Urinary bladder (tissue), 4 donors: ENCODE data around the gene ECI1. TPM values are rescaled to one million over a fixed set of nuclear protein-coding genes. Genes with fewer than 3 reads are reported as not detected.

ENCODE experiments used
- DNase-seq: peaks from one replicate; pipeline ENCODE4 v3.0.0-alpha.2; 2015; ENCODE audit errors: extremely low spot score
- H3K27ac ChIP-seq: one replicate; pipeline ENCODE4 v1.5.1; 2013; ENCODE audit warnings: low read depth, mild to moderate bottlenecking, moderate library complexity
- H3K36me3 ChIP-seq: one replicate; pipeline ENCODE4 v1.6.1; 2013; ENCODE audit warnings: mild to moderate bottlenecking, moderate library complexity; ENCODE audit not compliant: insufficient read depth
- H3K4me1 ChIP-seq: one replicate; pipeline ENCODE4 v1.6.1; 2013; ENCODE audit warnings: mild to moderate bottlenecking, moderate library complexity; ENCODE audit not compliant: insufficient read depth
- H3K4me3 ChIP-seq: one replicate; pipeline ENCODE4 v1.5.1; 2013; ENCODE audit warnings: low read depth, low read length
- WGBS: extraction: QIAGEN DNeasy Blood & Tissue Kit; methylation state at CpG from one replicate; pipeline ENCODE4 v1.1.7; 2013; 5-methylcytosine and 5-hydroxymethylcytosine counted together
- polyA plus RNA-seq: library from polyadenylated mRNA; stranded (reverse); fragments of 200-250 nt; gene quantifications from one replicate; pipeline ENCODE4 v1.2.3, GENCODE V29; 2013
- total RNA-seq: library from RNA; depleted of rRNA; stranded (reverse); fragments of >200 nt; gene quantifications from one replicate; pipeline ENCODE4 v1.2.3, GENCODE V29; 2014
- donor health status: healthy with polysubstance abuse.
- donor health status: healthy.

Gene ECI1
- total and polyA plus RNA-seq, 2 donors, result 16.6 to 93.2 TPM

DNA sequence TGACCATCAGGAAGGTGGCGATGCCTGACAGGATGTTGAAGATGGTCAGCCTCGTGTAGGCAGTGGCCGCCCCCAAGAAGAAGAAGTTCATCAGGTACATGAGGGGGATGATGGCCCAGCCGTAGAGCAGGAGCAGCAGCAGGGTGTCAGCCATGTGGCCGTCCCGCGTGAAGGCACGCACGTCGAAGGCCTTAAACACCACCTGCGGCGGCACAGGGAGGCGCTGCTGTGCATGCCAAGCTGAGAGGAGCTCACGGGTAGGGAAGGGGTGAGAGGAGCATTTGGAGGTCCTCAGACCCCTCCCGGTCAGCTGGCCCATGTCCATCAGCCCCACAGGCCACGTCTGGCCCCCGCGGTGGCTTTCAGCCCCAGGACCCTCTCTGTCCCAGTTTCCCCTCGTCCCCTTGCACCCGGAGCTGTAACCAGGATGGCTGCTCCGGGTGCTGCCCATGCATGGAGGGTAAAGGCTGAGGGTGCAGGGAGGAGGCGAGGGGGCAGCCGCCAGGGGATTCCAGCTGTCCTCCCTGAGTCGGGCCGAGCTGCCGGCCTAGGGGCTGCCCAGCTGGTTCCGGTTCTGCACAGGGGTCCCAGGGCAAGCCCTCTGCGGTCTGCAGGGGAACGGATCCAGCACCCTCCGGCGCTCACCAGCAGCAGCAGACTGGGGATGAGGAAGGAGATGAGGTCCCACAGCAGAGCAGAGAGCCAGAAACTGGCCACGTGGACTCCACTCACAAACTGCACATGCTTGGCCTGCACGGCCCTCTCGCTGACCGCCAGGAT, 33.6 kb upstream of the ECI1 start:
- 86% methylated on average over 35 of the region's 35 CpGs for WGBS
- Histone ChIP-seq H3K36me3 (no peaks in the 10 kb centered on the region), H3K4me3 (no peak overlapping the region), H3K27ac (no peak overlapping the region), H3K4me1 (no peaks in the 10 kb centered on the region)
- no peak for DNase-seq

DNA sequence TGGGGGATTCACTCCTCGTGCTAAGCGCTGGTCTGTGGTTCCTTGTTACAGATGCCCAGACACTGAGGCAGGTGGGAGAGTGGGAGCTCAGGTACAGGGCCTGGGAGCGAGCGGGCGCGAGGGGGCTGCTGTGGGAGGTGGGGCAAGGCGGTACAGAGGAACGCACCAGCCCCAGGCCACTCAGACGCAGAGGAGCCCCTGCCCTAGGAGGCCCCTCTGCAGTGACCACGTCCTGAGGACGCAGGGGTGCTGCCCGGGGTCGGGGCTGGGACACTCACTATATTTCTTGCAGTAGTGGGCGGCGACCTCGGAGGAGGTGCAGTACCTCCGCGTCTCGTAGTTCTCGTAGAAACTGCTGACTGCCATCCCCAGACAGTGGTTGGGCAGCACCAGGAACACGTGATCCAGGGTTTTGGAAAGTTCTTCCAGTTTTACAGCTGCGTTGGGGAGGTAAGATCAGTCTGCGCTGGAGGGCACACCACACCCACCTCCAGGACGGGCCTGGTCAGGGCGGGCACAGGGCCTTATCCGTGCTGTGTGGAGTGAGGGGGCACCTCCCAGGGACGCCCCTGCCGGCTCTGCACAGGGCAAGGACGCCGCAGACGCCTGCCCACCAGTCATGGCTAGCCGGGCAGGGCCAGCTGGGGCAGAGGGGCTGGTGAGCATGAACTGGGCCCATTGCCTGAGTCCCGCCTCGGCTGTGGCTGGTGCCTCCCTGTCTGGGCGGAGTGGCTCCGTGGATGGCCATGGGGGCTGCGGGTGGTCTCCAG, 32.8 kb upstream of the ECI1 start:
- WGBS, result 82% methylated on average over 37 of the region's 37 CpGs
- H3K4me3 ChIP-seq, result no peak overlapping the region
- no peak for DNase-seq
- H3K4me1 ChIP-seq, result no peaks in the 10 kb centered on the region
- H3K36me3 ChIP-seq, result no peaks in the 10 kb centered on the region
- no peak overlapping the region for H3K27ac ChIP-seq

DNA sequence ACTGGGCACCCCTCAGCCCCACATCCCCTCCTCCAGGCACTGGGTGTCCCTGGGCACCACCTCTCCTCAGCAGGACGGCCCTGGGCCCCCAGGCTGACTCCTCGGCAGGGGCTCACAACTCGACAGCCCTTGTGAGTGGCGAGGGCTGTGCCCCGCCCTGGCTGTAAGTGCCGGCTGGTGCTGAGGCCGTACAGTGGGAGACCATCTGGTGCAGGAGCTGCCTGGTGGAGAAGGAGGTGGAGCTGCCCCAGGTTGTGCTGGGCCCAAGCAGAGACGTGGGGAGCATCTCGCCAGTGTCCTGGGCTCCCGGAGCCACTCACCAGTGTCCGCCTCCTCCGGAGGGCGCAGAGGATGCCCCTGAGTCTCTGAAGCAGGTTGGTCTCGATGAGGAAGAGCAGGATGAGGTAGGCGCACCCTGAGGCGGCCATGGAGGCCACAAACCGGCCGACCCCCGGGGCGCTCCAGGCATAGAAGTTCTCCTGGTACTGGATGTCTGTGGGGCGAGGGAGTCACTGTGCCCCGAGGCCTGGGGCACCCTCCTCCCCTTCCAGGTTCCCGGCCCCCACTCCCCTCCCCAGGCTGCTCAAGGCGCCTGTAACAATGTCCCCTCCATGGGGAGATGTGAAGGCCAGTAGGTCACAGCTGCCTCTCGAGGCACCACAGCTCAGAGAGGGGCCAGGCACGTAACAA, 31.6 kb upstream of the ECI1 start:
- Histone ChIP-seq H3K36me3 (no peaks in the 10 kb centered on the region), H3K4me3 (no peak overlapping the region), H3K4me1 (no peaks in the 10 kb centered on the region), H3K27ac (no peak overlapping the region)
- 79% methylated on average over 26 of the region's 26 CpGs for WGBS
- DNase-seq, result no peak

GRCh38 chr16:2282262-2282661, 30.9 kb upstream of the ECI1 start:
- Histone ChIP-seq H3K36me3 (no peaks in the 10 kb centered on the region), H3K4me3 (no peak overlapping the region)
- 64% methylated on average over 5 of the region's 5 CpGs for WGBS

GRCh38 chr16:2280981-2281542, 29.7 kb upstream of the ECI1 start:
- WGBS, result 74% methylated on average over 24 of the region's 24 CpGs
- Histone ChIP-seq H3K4me3 (no peak overlapping the region), H3K4me1 (no peaks in the 10 kb centered on the region), H3K27ac (no peak overlapping the region), H3K36me3 (no peaks in the 10 kb centered on the region)
- no peak for DNase-seq

More at GRCh38 chr16:2282262-2282661, 30.9 kb upstream of the ECI1 start:
- no peaks in the 10 kb centered on the region for H3K4me1 ChIP-seq
- no peak overlapping the region for H3K27ac ChIP-seq
- DNase-seq, result no peak

- Histone ChIP-seq H3K4me3 (no peak overlapping the region), H3K27ac (no peak overlapping the region), H3K4me1 (no peaks in the 10 kb centered on the region), H3K36me3 (no peaks in the 10 kb centered on the region)
- DNase-seq, result no peak
- WGBS, result 89% methylated on average over 8 of the region's 8 CpGs
Observed at GRCh38 chr16:2280461-2280860, 29.1 kb upstream of the ECI1 start.

DNA sequence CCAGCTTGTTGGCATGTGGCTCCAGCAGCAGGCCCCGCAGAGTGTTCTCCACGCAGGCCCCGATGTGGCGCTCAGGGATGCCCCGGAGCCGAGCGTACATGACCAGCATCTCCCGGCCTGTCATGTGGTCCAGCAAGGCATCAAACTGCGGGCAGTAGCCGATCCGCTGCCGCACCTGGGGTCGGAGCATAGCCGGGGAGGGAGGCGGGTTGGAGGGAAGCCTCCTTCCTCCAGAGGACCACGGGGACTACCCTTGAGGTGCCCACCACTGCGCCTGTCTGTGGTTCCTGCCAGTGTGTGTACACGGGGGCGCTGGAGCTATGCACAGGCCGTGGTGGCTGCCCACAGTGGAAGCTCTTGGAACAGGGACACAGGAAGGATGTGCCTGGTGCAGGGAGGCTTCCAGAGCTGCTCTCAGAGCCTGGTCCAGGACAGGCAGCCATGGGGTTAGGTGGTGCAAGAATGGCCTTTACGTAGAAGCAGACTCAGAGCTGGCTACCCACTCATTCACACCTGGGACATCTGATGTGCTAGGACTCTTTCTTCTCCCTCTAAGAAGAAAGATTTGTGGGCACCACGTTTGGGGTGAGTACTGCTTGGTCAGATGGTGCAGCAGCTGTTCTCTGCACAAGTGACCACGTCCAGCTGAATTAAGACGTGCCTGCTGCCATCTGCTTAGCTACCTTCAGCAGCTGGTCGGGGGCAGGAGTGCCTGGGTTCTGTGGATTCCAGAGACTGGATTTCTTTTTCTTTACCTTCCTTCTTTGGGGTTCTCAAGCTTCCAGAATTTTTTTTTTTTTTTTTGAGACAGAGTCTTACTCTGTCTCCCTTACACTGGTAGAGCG, 27.8 kb upstream of the ECI1 start:
- Histone ChIP-seq H3K4me3 (no peak overlapping the region), H3K27ac (no peak overlapping the region), H3K4me1 (no peaks in the 10 kb centered on the region), H3K36me3 (no peaks in the 10 kb centered on the region)
- DNase-seq, result no peak
- WGBS, result 86% methylated on average over 26 of the region's 26 CpGs

DNA sequence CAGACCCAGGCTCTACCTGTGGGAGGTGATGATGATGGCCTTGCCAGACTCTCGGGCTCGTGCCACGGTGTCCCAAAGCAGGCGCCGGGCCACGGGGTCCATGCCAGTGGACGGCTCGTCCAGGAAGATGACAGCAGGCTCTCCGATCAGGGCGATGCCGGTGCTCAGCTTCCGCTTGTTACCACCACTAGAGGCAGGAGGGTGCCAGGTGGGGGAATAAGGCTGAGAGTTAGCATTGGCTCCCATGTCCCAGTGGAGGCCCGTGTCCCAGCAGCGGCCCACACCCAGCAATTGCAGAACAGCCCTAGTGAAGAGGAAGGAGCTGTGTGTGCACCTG, 26.9 kb upstream of the ECI1 start:
- no peaks in the 10 kb centered on the region for H3K36me3 ChIP-seq
- 77% methylated on average over 14 of the region's 14 CpGs for WGBS
- no peaks in the 10 kb centered on the region for H3K4me1 ChIP-seq
- no peak overlapping the region for H3K4me3 ChIP-seq
- H3K27ac ChIP-seq, result no peak overlapping the region
- DNase-seq, result no peak

DNA sequence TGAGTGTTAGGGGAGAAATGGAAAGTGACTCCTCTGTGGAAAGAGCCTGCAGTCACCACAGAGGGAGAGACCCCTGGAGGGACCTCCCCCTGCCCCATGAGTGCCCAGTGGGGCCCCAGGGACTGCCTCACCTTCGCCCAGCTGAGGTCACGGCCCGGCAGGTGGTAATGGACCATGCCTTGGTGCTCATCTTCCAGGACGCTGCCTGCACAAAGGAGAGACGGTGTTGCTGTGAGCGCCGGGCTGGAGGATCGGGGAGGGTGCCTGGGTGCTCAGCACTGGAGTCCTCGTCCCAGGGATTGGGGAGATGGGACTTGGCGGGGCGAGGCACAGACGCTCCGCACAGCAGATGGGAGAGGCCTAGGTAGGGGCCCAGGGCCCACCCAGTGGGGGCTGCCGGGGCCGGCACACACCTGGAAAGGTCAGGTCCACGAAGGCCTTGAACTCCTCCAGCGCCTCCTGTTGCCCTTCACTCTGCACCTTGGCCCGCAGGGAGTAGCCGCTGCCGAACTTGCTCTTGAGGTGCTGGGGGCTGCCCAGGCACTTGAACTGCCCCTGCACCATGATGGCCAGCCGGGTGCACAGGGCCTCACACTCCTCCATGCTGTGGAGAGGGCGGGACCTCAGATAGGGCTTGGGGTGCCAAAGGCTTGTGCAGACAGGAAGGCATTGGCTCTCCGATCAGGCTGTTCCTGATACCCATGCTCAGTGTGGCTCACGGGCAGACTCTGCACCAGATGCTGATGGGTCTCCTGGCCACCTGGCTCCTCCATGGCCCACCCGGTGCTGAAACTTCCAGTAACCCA, 26.3 kb upstream of the ECI1 start:
- H3K4me1 ChIP-seq, result no peaks in the 10 kb centered on the region
- WGBS, result 88% methylated on average over 25 of the region's 25 CpGs
- H3K27ac ChIP-seq, result no peak overlapping the region
- no peaks in the 10 kb centered on the region for H3K36me3 ChIP-seq
- H3K4me3 ChIP-seq, result no peak overlapping the region
- no peak for DNase-seq

DNA sequence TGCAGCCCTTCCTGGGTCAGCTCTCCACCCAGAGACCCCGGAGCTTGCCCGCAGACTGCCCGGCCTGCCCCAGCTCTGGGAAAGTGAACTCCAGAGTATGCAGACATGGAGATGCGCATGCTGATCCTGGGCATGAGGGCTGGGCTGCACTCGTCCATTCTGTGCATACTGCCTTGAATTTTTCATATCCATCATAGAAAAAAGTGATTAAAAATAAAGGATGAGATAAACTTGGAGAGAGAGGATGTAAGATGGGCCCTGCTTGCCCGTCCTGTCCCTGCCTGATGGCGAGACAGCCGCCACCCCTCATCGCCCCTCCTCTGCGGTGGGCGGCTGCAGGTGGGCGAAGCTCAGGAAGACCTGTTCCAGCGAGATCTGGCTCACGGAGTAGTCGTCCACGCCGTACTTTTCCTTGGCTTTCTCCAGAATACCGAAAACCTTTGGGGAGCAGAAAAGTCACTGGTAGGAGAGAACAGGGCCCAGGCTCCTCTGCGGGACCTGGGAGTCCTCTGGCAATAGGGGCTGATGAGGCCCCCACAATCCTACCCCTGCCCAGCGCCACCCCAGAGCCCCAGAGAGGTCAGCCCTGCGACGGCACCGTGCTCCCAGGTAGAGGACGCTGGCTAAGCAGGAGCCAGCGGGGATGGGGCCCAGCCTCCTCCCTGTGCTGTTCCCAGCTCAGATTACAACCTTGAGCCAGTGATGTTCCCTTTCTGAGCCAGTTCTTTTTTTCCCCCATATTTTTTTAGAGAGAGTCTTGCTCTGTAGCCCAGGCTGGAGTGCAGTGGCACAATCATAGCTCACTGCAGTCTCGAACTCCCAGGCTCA, 25.2 kb upstream of the ECI1 start:
- Histone ChIP-seq H3K36me3 (no peaks in the 10 kb centered on the region), H3K4me1 (no peaks in the 10 kb centered on the region), H3K27ac (no peak overlapping the region), H3K4me3 (no peak overlapping the region)
- 67% methylated on average over 26 of the region's 26 CpGs for WGBS
- DNase-seq, result no peak

DNA sequence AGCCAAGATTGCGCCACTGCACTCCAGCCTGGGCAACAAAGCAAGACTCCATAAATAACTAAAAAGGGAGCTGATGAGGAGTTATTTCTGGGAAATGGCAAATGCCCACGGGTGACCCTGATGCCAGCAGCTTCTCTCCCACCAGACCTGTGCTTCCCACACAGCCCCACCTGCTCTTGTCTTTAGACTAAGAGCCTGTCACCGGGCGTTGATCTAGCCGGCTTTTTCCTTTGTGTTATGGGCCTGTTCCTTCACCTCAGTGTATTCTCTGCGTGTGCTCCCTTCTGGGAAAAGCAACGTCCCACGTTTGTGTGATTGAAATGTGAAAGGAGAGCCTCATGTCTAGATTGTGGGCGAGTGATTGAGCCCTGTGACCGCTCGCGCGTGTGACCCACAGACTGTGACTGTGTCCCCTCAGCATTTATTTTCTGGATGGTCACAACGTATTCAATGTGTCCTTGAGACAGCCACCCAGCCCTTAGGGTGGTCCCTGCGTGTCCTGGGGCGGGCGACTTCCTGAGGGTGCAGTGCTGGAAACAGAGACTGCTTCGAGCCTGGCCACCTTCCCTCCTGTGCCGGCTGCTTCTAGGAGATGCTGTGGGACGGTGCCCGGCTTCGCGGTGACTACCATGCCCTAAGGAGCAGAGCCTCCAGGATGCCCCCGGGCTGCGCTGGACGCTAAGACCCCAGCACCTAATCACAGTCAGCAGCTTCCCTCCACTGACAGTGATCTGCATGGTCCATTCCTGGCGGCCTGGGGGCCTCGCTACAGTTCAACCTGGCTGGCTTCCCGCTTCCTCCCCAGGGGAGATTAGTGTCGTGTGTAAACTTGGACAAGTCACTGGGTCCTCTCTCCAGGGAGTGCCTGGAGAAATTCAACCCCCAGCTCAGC, 24.3 kb upstream of the ECI1 start:
- no peak overlapping the region for H3K4me3 ChIP-seq
- no peak for DNase-seq
- no peak overlapping the region for H3K27ac ChIP-seq
- H3K4me1 ChIP-seq, result no peaks in the 10 kb centered on the region
- no peaks in the 10 kb centered on the region for H3K36me3 ChIP-seq
- WGBS, result 72% methylated on average over 30 of the region's 30 CpGs
